Activated CD4-positive, alpha-beta T cell treated with anti-CD3 and anti-CD28 coated beads for 4 hours (primary cell): ENCODE measurements around the gene GAMT.

ENCODE experiments used
- DNase-seq, 2 donors: peaks; one replicate each; pipeline ENCODE4 v3.0.0-alpha.2; 2020

Gene GAMT

GRCh38 chr19:1417681-1418495 is 16.5 kb upstream of the GAMT start:
- no peak for DNase-seq

GRCh38 chr19:1417145-1417544 is 15.8 kb upstream of the GAMT start:
- DNase-seq, result no peak

GRCh38 chr19:1416014-1416841 is 14.9 kb upstream of the GAMT start:
- no peak for DNase-seq

- no peak for DNase-seq
These were observed 11.9 kb upstream of the GAMT start for GRCh38 chr19:1412995-1413800.

GRCh38 chr19:1412323-1412923 is 11.1 kb upstream of the GAMT start:
- DNase-seq, result no peak

GRCh38 chr19:1411255-1412191 is 10.2 kb upstream of the GAMT start:
- no peak for DNase-seq

GRCh38 chr19:1410789-1411188 is 9.4 kb upstream of the GAMT start:
- DNase-seq, result no peak

GRCh38 chr19:1410136-1410786 is 8.9 kb upstream of the GAMT start:
- no peak for DNase-seq

GRCh38 chr19:1409204-1410005 is 8.1 kb upstream of the GAMT start:
- no peak for DNase-seq

GRCh38 chr19:1408300-1409203 is 7.2 kb upstream of the GAMT start:
- peak; percentile 48 to 60 for DNase-seq

- peak; percentile 42 to 43 for DNase-seq
These were observed 6.4 kb upstream of the GAMT start, which contains the start of gene DAZAP1 for GRCh38 chr19:1407528-1408299. TSS of gene DAZAP1 (plus strand) at chr19:1407586. CDS start at chr19:1407774, 188 bp downstream.

- DNase-seq, result peak; percentile 98 to 99
These were observed 5.6 kb upstream of the GAMT start for GRCh38 chr19:1406774-1407527.

GRCh38 chr19:1402411-1403070 is 1.2 kb upstream of the GAMT start:
- no peak for DNase-seq

- DNase-seq, result no peak
These were observed 511 bp upstream of the GAMT start for GRCh38 chr19:1401889-1402217.

GRCh38 chr19:1400281-1401137 is 833 bp downstream of the GAMT start:
- no peak for DNase-seq

- DNase-seq, result no peak
These were observed 1.6 kb downstream of the GAMT start for GRCh38 chr19:1399745-1400144.
